Gastrocnemius medialis (tissue), 4 donors: ENCODE data around the gene TTC39B.

Experiments
- POLR2A ChIP-seq, 2 donors: fragments of 450-650 bp; IDR thresholded peaks; one replicate each; pipeline ENCODE4 v1.6.1; 2017; ENCODE audit warnings: antibody characterized with exemption in 2 of 2, mild to moderate bottlenecking in 2 of 2, moderate library complexity in 2 of 2
- TF ChIP-seq, protein P1 (sequence below), 5 experiments: fragments of 450-650 bp in 3 of 5; fragments of 200-600 bp in 2 of 5; sonication (generic) in 2 of 5; IDR thresholded peaks in 4 of 5; conservative IDR thresholded peaks in 1 of 5; 1 replicate in 4 of 5; 2 replicates in 1 of 5; pipeline ENCODE4 v1.5.1; 2016 to 2019; ENCODE audit warnings: antibody characterized with exemption in 5 of 5, mild to moderate bottlenecking in 3 of 5, moderate library complexity in 3 of 5

DNA sequence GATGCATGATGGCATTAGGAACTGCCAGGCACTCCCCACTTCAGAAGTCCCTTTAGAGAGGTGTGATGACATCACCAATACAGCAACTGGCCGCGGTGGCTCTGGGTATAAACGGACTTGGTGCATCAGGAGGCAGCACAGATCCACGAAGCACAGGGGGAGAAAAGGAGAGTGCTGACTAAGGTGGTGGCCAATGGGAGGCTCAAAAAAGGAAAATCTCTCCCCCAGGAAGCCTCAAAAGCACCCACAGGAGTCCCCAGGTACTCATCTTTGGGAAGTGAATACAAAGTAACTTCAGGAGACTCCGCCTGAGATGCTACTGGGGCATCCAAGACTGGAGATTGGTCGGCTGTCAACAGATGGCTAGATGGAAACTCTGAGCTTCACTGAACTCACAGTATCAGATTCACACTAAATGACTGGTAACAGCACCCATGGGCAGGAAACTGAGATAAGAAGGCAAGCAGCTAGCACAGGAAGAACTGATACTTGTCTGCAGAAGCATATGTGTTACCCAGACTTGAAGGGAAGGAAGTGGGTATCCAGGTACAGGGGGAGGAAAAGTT is 7.6 kb downstream of the TTC39B start:
- TF ChIP-seq, protein P1, sequence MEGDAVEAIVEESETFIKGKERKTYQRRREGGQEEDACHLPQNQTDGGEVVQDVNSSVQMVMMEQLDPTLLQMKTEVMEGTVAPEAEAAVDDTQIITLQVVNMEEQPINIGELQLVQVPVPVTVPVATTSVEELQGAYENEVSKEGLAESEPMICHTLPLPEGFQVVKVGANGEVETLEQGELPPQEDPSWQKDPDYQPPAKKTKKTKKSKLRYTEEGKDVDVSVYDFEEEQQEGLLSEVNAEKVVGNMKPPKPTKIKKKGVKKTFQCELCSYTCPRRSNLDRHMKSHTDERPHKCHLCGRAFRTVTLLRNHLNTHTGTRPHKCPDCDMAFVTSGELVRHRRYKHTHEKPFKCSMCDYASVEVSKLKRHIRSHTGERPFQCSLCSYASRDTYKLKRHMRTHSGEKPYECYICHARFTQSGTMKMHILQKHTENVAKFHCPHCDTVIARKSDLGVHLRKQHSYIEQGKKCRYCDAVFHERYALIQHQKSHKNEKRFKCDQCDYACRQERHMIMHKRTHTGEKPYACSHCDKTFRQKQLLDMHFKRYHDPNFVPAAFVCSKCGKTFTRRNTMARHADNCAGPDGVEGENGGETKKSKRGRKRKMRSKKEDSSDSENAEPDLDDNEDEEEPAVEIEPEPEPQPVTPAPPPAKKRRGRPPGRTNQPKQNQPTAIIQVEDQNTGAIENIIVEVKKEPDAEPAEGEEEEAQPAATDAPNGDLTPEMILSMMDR (IDR thresholded peaks at IDR 0.05 in 4 of 5, conservative IDR thresholded peaks at IDR 0.05 in 1 of 5) = no peak
- TF ChIP-seq POLR2A (IDR thresholded peaks at IDR 0.05) = no peak
